GM12874 (cell line): ENCODE measurements around the gene MBLAC1.

Source experiments
- CTCF ChIP-seq: IDR thresholded peaks from 2 replicates; pipeline ENCODE4 v1.5.1; 2011; ENCODE audit warnings: low read depth, mild to moderate bottlenecking, control low read depth, low read length, moderate library complexity; ENCODE audit not compliant: insufficient read depth

MBLAC1 gene

GRCh38 chr7:100099452-100099851 is 27.3 kb upstream of the MBLAC1 start:
- no peak for TF ChIP-seq CTCF

DNA sequence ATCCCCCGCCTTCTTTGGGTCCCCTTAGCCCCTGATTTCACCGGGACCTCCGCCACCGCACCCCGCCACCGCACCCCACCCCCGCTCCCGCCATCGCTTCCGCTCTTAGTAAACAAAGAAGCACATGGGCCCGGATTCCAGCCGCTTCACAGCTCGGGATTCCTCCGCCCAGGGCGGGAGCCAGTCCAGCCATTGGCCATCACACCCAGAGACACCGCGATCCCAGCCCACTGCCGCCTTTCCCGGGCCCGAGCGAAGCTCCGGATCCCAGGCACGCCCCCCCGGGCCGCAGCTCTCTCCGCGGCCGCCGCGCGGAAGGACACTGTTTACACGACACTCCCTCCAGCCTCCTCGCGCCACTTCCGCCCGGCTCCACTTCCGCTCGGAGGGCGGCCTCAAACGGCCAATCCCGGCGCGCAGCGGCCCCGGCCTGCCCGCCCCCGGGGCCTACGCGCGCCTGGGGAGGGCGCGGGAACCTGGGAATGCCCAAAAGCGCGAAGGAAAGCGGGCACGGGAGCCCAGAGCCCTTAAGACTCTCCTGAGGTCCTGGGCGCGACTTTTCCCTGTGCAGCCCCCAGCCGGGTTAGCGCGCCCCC is 26.2 kb upstream of the MBLAC1 start:
- TF ChIP-seq CTCF: no peak

DNA sequence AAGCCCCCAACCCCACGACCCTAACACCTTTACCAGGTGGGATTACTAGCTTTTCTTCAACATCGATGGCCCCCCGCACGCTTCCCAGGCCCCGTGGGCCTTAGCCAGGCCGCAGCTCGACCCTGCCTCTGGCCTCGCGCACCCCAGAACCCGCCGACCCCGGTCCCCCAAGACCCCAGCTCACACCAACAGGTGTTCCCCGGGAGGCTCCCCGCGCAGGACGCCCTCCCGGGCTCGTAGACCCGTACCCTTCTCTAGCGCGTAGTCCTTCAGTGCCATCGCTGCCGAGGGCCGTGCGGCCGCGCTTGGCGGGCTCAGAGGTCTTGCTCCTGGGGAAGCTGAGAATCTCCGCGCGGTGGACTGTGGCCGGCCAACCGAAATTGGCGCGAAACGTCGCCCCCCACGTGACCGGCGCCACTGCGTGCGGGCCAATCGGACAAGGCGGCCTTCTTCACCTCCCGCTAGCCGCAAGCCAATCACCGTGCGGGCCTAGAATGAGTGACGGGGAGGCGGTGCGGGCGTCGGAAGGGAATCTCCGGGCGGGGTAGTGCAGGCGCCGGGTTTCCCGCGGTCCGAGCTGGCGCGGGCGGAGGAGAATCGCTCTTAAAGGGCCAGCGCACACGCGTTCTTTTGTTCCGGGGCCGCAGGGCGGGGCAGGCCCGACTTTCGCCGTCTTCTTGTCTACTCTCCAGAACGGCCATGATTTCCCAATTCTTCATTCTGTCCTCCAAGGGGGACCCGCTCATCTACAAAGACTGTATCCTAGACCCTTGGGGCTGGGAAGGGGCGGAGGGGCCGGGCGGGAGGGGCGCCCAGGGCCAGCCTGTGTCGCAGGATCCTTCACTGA is 25.5 kb upstream of the MBLAC1 start, which contains the start of the genes AP4M1 and MCM7:
Gene AP4M1, plus strand, starts transcription at position 628 of the 847 bp plus-strand sequence. Its CDS starts 72 bp downstream, at position 700.
Gene MCM7, minus strand, starts transcription at position 382 of the 847 bp plus-strand sequence. Its CDS starts 103 bp downstream, at position 279.
- no peak for TF ChIP-seq CTCF

- no peak for TF ChIP-seq CTCF
Observed at GRCh38 chr7:100102950-100103840, 23.6 kb upstream of the MBLAC1 start.

DNA sequence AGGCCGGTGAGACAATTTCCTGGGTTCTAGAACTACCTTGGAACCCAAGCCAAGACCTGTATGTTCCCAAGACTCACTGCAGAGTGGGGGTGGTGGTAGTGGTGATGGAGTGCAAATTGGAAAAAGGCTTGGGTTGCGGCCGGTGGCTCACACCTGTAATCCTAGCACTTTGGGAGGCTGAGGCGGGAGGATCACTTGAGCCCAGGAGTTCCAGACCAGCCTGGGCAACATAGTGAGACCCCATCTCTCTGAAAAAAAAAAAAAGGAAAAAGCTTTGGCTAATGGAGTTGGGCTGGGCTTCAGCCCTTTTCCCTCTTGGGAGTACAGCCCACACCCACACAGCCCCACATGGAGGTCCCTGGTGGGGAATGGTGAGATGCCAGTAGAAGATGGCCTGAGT is 21.2 kb upstream of the MBLAC1 start:
- TF ChIP-seq CTCF: no peak

GRCh38 chr7:100106633-100107032 is 20.1 kb upstream of the MBLAC1 start:
- no peak for TF ChIP-seq CTCF

DNA sequence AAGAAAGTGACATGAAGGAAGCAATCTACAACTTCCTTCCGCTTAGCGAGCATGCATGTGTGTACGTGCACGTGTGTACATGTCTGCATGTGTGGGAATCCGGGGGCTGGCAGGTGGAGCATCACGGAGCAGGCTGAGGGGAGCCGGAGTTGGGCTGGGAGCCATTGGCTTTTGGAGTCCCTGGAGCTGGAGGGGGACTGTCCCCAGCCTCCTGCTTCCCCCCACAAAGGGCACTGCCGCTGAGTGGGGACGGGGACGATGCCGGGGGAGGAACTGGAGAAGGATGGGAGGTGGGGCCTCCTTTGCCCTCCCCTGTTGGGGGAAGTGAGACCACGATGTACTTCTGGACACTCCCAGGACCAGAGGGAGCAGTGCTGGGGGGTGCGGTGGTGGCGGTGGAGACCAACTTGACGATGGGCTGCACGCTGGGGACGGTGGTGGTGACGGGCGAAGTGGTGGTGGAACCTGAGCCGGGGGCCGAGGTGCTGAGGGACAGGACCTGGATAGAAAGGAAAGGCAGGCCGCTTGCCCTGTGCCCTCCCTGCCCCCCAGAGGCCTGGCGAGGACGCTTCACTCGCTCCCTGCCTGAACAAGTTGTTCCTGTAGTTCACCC is 19.5 kb upstream of the MBLAC1 start:
- TF ChIP-seq CTCF: no peak
